ENCODE results near the gene CASQ2. TPM values are rescaled to one million over a fixed set of nuclear protein-coding genes. Genes with fewer than 3 reads are reported as not detected.

The CASQ2 gene
- total and polyA plus RNA-seq, 2 of the 13 experiments (the other 11 are each of a cell fraction or from before 2014, with no cell fraction given) = not detected

GRCh38 chr1:115790356-115790755 is 21.8 kb upstream of the CASQ2 start (continued):
- TF ChIP-seq AHR (CRISPR knock-in tag; IDR thresholded peaks at IDR 0.05) (no peak), ZSCAN12 (CRISPR knock-in tag; IDR thresholded peaks at IDR 0.05) (no peak), KMT2B (CRISPR knock-in tag; IDR thresholded peaks at IDR 0.05) (no peak), ZNF704 (CRISPR knock-in tag; IDR thresholded peaks at IDR 0.05; ENCODE audit: borderline replicate concordance) (no peak), ZFP37 (CRISPR knock-in tag; IDR thresholded peaks at IDR 0.05; ENCODE audit: borderline replicate concordance) (no peak), WIZ (CRISPR knock-in tag; IDR thresholded peaks at IDR 0.05) (no peak), ZNF577 (CRISPR knock-in tag; IDR thresholded peaks at IDR 0.05; ENCODE audit: borderline replicate concordance, low read depth) (no peak), ZNF710 (CRISPR knock-in tag; IDR thresholded peaks at IDR 0.05; ENCODE audit: borderline replicate concordance) (no peak)

GRCh38 chr1:115783311-115783710 is 14.8 kb upstream of the CASQ2 start:
- TF ChIP-seq NFIC (IDR thresholded peaks at IDR 0.05; ENCODE audit: low read length) = no peak
- TF ChIP-seq SOX5 (CRISPR knock-in tag; IDR thresholded peaks at IDR 0.05; ENCODE audit: borderline replicate concordance) = no peak
- FAIRE-seq (no peak), DNase-seq (ENCODE audit: low spot score) (no peak), ATAC-seq (no peak)
- no peak overlapping the region for H3K27ac ChIP-seq (ENCODE audit: extremely low read length, insufficient read depth, low read length)
- no peaks in the 10 kb centered on the region for H3K4me1 ChIP-seq (ENCODE audit: insufficient read depth, low read length)
- no peak overlapping the region for H3K4me3 ChIP-seq (replicated peaks in 1 of 3; ENCODE audit: insufficient read depth in 1 of 3, low read depth in 2 of 3, low read length in 3 of 3)
- no TSS peak for BruUV-seq (replicated peaks)
- no peak overlapping the region for H2AFZ ChIP-seq (ENCODE audit: low read length)
- intact Hi-C loops (cut with micrococcal nuclease; ENCODE audit: unreplicated experiment) (no loop called here), in situ Hi-C loops (cut with HindIII; ENCODE audit: extremely low pct_ligation_motif_present, low pct_unique_long_range_greater_than_20kb) (no loop called here)
- no peaks in the 10 kb centered on the region for H3K79me2 ChIP-seq (ENCODE audit: insufficient read depth, low read length)
- no peaks in the 10 kb centered on the region for H3K9me3 ChIP-seq (ENCODE audit: low read length)
- no peaks in the 10 kb centered on the region for H3K36me3 ChIP-seq (replicated peaks in 1 of 2; ENCODE audit: control insufficient read depth in 1 of 2, insufficient read depth in 2 of 2, low read length in 2 of 2)
- H3K4me2 ChIP-seq (ENCODE audit: low read depth, low read length) = no peak overlapping the region
- ChIA-PET POLR2A (no interaction called here), CTCF (ENCODE audit: low intra/inter-chr PET ratio, low total read pairs) (no interaction called here)
- H4K20me1 ChIP-seq (ENCODE audit: insufficient read depth, low read length) = no peaks in the 10 kb centered on the region
- no peaks in the 10 kb centered on the region for H3K27me3 ChIP-seq (ENCODE audit: control insufficient read depth in 1 of 2, insufficient read depth in 2 of 2, low read length in 2 of 2)
- no peak overlapping the region for H3K9ac ChIP-seq (ENCODE audit: insufficient read depth, low read depth, low read length)
